Type B pancreatic cell (in vitro differentiated cells): Measurements from ENCODE around the gene TIMM44. TPM values are rescaled to one million over a fixed set of nuclear protein-coding genes. Genes with fewer than 3 reads are reported as not detected.

Experiments used
- DNase-seq: peaks from one replicate; pipeline ENCODE4 v3.0.0; 2021; ENCODE audit warnings: mixed read lengths; ENCODE audit not compliant: unreplicated experiment; ENCODE audit errors: extremely low spot score
- H3K27ac Mint-ChIP-seq: 2 replicates; pipeline ENCODE4 v1.8.0; 2021; ENCODE audit warnings: mild to moderate bottlenecking, mixed read lengths
- H3K27me3 Mint-ChIP-seq: 2 replicates; pipeline ENCODE4 v1.8.0; 2021; ENCODE audit warnings: mixed read lengths
- H3K36me3 Mint-ChIP-seq: 2 replicates; pipeline ENCODE4 v1.8.0; 2021; ENCODE audit warnings: mixed read lengths
- H3K4me1 Mint-ChIP-seq: one replicate; pipeline ENCODE4 v1.8.0; 2021; ENCODE audit warnings: mixed read lengths; ENCODE audit not compliant: unreplicated experiment
- H3K4me3 Mint-ChIP-seq: 2 replicates; pipeline ENCODE4 v1.8.0; 2021; ENCODE audit warnings: mild to moderate bottlenecking, mixed read lengths
- H3K9me3 Mint-ChIP-seq: 2 replicates; pipeline ENCODE4 v1.8.0; 2021; ENCODE audit warnings: mixed read lengths
- CTCF ChIP-seq: fragments of 200-600 bp; sonication (generic); conservative IDR thresholded peaks from 2 replicates; pipeline ENCODE4 v1.5.0; 2021; ENCODE audit warnings: antibody characterized with exemption, mild to moderate bottlenecking
- total RNA-seq: library from RNA; stranded (reverse); gene quantifications from 2 replicates; pipeline ENCODE4 v1.2.1, GENCODE V29; 2021; ENCODE audit warnings: low replicate concordance

Gene TIMM44
- total RNA-seq, 1 donor from 2014 or later: 80.4 TPM

- Mint-ChIP-seq H3K4me3 (no peak overlapping the region), H3K9me3 (no peaks in the 10 kb centered on the region), H3K27me3 (peaks cover 14% of the 10 kb centered on the region), H3K27ac (no peak overlapping the region), H3K36me3 (peaks cover 4% of the 10 kb centered on the region), H3K4me1 (peaks cover 2% of the 10 kb centered on the region)
- peak; percentile 66 for DNase-seq
- no peak for TF ChIP-seq CTCF
These were observed 32.9 kb downstream of the TIMM44 start for GRCh38 chr19:7910321-7911161.

GRCh38 chr19:7909471-7910067 lies 33.9 kb downstream of the TIMM44 start:
- peaks cover 4% of the 10 kb centered on the region for H3K27me3 Mint-ChIP-seq
- DNase-seq: peak; percentile 68
- no peak overlapping the region for H3K27ac Mint-ChIP-seq
- H3K9me3 Mint-ChIP-seq: no peaks in the 10 kb centered on the region
- peaks cover 4% of the 10 kb centered on the region for H3K36me3 Mint-ChIP-seq
- H3K4me1 Mint-ChIP-seq: peaks cover 11% of the 10 kb centered on the region
- no peak overlapping the region for H3K4me3 Mint-ChIP-seq
- no peak for TF ChIP-seq CTCF

GRCh38 chr19:7908742-7909461 lies 34.6 kb downstream of the TIMM44 start:
- Mint-ChIP-seq H3K4me1 (peaks cover 11% of the 10 kb centered on the region), H3K27ac (no peak overlapping the region), H3K27me3 (no peaks in the 10 kb centered on the region), H3K4me3 (no peak overlapping the region), H3K36me3 (peaks cover 4% of the 10 kb centered on the region), H3K9me3 (no peaks in the 10 kb centered on the region)
- no peak for TF ChIP-seq CTCF
- DNase-seq: no peak

GRCh38 chr19:7908078-7908699 lies 35.3 kb downstream of the TIMM44 start:
- H3K27me3 Mint-ChIP-seq: no peaks in the 10 kb centered on the region
- no peak overlapping the region for H3K27ac Mint-ChIP-seq
- peaks cover 4% of the 10 kb centered on the region for H3K36me3 Mint-ChIP-seq
- no peak for DNase-seq
- H3K4me3 Mint-ChIP-seq: no peak overlapping the region
- no peak for TF ChIP-seq CTCF
- H3K4me1 Mint-ChIP-seq: peaks cover 11% of the 10 kb centered on the region
- H3K9me3 Mint-ChIP-seq: no peaks in the 10 kb centered on the region

GRCh38 chr19:7907544-7907943 lies 35.9 kb downstream of the TIMM44 start:
- Mint-ChIP-seq H3K4me3 (no peak overlapping the region), H3K9me3 (no peaks in the 10 kb centered on the region), H3K27me3 (no peaks in the 10 kb centered on the region), H3K4me1 (peaks cover 11% of the 10 kb centered on the region), H3K27ac (no peak overlapping the region), H3K36me3 (no peaks in the 10 kb centered on the region)
- no peak for DNase-seq
- TF ChIP-seq CTCF: no peak
